K562 (cell line): ENCODE measurements around the gene SLCO2A1. TPM values are rescaled to one million over a fixed set of nuclear protein-coding genes. Genes with fewer than 3 reads are reported as not detected.

Experiments
- ATAC-seq: fragments of 200-7000 bp; cut with Tn5 transposase; 3 replicates; pipeline ENCODE4 v1.9.1; 2020; ENCODE audit warnings: moderate library complexity
- BruUV-seq: library from RNA; stranded (reverse); fragments of 400-500 nt; replicated peaks from 2 replicates; lab custom pipeline; 2021; lab: Mats Ljungman, UMichigan
- CTCF ChIA-PET: fragments of 300-600 bp; formaldehyde crosslinking; extraction: SDS; loops from one replicate; lab custom pipeline; 2021; ENCODE audit warnings: low intra/inter-chr PET ratio; lab: Yijun Ruan, JAX
- POLR2A ChIA-PET: fragments of 300-600, 350-650 bp; sonication (Branson Sonifier 250); formaldehyde crosslinking; extraction: SDS; loops from one replicate; lab custom pipeline; 2021; ENCODE audit warnings: antibody characterized with exemption, inconsistent platforms; lab: Yijun Ruan, JAX
- DNase-seq, 4 experiments: peaks; one replicate each; pipeline versions ENCODE4 v3.0.0 to v3.0.0-alpha.2; 2011 to 2018; ENCODE audit warnings: low spot score in 3 of 4, mixed read lengths in 3 of 4; ENCODE audit errors: extremely low read depth in 1 of 4
- FAIRE-seq: peaks from 2 replicates; lab custom pipeline; 2011; peaks lifted over from hg19 to GRCh38; lab: Jason Lieb, UNC
- H2AFZ ChIP-seq: 2 replicates; pipeline ENCODE4 v1.6.0; 2011; ENCODE audit warnings: low read depth, low read length, control low read depth, inconsistent platforms
- H3K27ac ChIP-seq: fragments of 200-600 bp; 3 replicates; pipeline ENCODE4 v1.8.0; 2011; ENCODE audit warnings: low read depth, mild to moderate bottlenecking, control low read depth, inconsistent platforms, low read length, moderate library complexity, mixed read lengths; ENCODE audit errors: extremely low read depth
- H3K27me3 ChIP-seq, 2 experiments: fragments of 300-600 bp in 1 of 2; 2 replicates in 1 of 2; 3 replicates in 1 of 2; pipeline versions ENCODE4 v1.6.0 to v1.8.0; 2011; ENCODE audit warnings: inconsistent platforms in 2 of 2, low read length in 2 of 2, mild to moderate bottlenecking in 1 of 2, mixed read lengths in 1 of 2, moderate library complexity in 1 of 2; ENCODE audit not compliant: control insufficient read depth in 2 of 2, insufficient read depth in 2 of 2
- H3K36me3 ChIP-seq: fragments of 300-600 bp; 3 replicates; pipeline ENCODE4 v1.8.0; 2011; ENCODE audit warnings: mild to moderate bottlenecking, low read length, inconsistent platforms; ENCODE audit not compliant: control insufficient read depth, insufficient read depth
- H3K4me1 ChIP-seq, 2 experiments: fragments of 200-600 bp in 1 of 2; replicated peaks in 1 of 2; 2 replicates in 1 of 2; 3 replicates in 1 of 2; pipeline versions ENCODE4 v1.5.1 to v1.8.0; 2011; ENCODE audit warnings: inconsistent platforms in 2 of 2, low read length in 2 of 2, mild to moderate bottlenecking in 1 of 2, mixed read lengths in 1 of 2, moderate library complexity in 1 of 2; ENCODE audit not compliant: control insufficient read depth in 2 of 2, insufficient read depth in 2 of 2
- H3K4me2 ChIP-seq: 2 replicates; pipeline ENCODE4 v1.6.1; 2011; ENCODE audit warnings: low read length, control low read depth, inconsistent platforms, mixed read lengths; ENCODE audit not compliant: insufficient read depth
- H3K4me3 ChIP-seq: fragments of 200-600 bp; sonication (generic), shearing (Covaris generic); 2 replicates; pipeline ENCODE4 v1.5.1; 2016; ENCODE audit warnings: control low read depth, inconsistent platforms
- H3K79me2 ChIP-seq: fragments of 200-600 bp; 3 replicates; pipeline ENCODE4 v1.8.0; 2011; ENCODE audit warnings: low read length, inconsistent platforms; ENCODE audit not compliant: control insufficient read depth, insufficient read depth
- H3K9ac ChIP-seq, 2 experiments: 2 replicates each; pipeline versions ENCODE4 v1.6.0 to v1.6.1; 2011; ENCODE audit warnings: low read depth in 2 of 2, low read length in 2 of 2, control low read depth in 1 of 2, inconsistent platforms in 1 of 2, mild to moderate bottlenecking in 1 of 2, mixed read lengths in 1 of 2; ENCODE audit not compliant: insufficient read depth in 1 of 2
- H3K9me1 ChIP-seq: one replicate; pipeline ENCODE4 v1.6.0; 2011; ENCODE audit warnings: inconsistent platforms, mild to moderate bottlenecking, low read length, moderate library complexity; ENCODE audit not compliant: control insufficient read depth, insufficient read depth
- H3K9me3 ChIP-seq: replicated peaks from 2 replicates; pipeline ENCODE4 v1.5.1; 2011; ENCODE audit warnings: low read depth, low read length, inconsistent platforms; ENCODE audit not compliant: control insufficient read depth, insufficient read depth
- H4K20me1 ChIP-seq: replicated peaks from 2 replicates; pipeline ENCODE4 v1.6.1; 2011; ENCODE audit warnings: low read length, inconsistent platforms, mixed read lengths; ENCODE audit not compliant: control insufficient read depth, insufficient read depth
- BHLHE40 ChIP-seq: IDR thresholded peaks from 2 replicates; pipeline ENCODE4 v1.6.1; 2011; ENCODE audit warnings: low read length, improper control_type of control experiment
- POLR2B ChIP-seq: fragments of 450-650 bp; IDR thresholded peaks from 2 replicates; pipeline ENCODE4 v1.6.1; 2018; ENCODE audit warnings: low read depth; ENCODE audit not compliant: partially characterized antibody
- RBM39 ChIP-seq: fragments of 200-400 bp; formaldehyde crosslinking; optimal IDR thresholded peaks from 2 replicates; pipeline ENCODE3; 2018; ENCODE audit warnings: low read depth, low read length
- U2AF1 ChIP-seq: fragments of 200-400 bp; formaldehyde crosslinking; optimal IDR thresholded peaks from 2 replicates; pipeline ENCODE3; 2017; ENCODE audit warnings: mild to moderate bottlenecking, low read depth, low read length, moderate library complexity
- WGBS: fragments of 100-300 bp; shearing (Covaris generic); methylation state at CpG from one replicate; pipeline ENCODE4 v1.1.6; 2016; ENCODE audit warnings: low coverage, mixed read lengths; ENCODE audit not compliant: insufficient coverage; ENCODE audit errors: missing lambda C conversion rate; 5-methylcytosine and 5-hydroxymethylcytosine counted together
- in situ Hi-C: fragments of 300-500 bp; cut with MboI; formaldehyde crosslinking; loops from 4 replicates; pipeline ENCODE4 v1.15.0; 2018; ENCODE audit warnings: inconsistent platforms, mixed read lengths
- intact Hi-C: fragments of 100-400 bp; cut with micrococcal nuclease; formaldehyde crosslinking; loops from 2 replicates; pipeline ENCODE4 v1.14.2; 2022
- polyA plus RNA-seq, 8 experiments: library from polyadenylated mRNA; depleted of rRNA in 4 of 8; stranded (reverse) in 5 of 8; unstranded in 3 of 8; fragments of >200 nt; fragmentation: Nextera tagmentation in 2 of 8; fragmentation: Illumina TruSeq in 1 of 8; extraction: Ambion mirVana in 2 of 8; extraction: Trizol in 1 of 8; gene quantifications; 2 replicates each; pipeline versions ENCODE4 v1.2.1 to v1.2.3, GENCODE V29; 2011 to 2014; ENCODE audit warnings: inconsistent platforms in 1 of 8, missing spikeins in 1 of 8
- total RNA-seq, 7 experiments: library from RNA; depleted of rRNA in 6 of 7; stranded (reverse); fragments of >200 nt in 6 of 7; fragmentation: Illumina TruSeq in 2 of 7; extraction: Trizol in 2 of 7; gene quantifications; 2 replicates each; pipeline versions ENCODE4 v1.2.1 to v1.2.3, GENCODE V29; 2011 to 2021; ENCODE audit warnings: low replicate concordance in 1 of 7
- TF ChIP-seq, protein P1 (sequence below), 2 experiments: IDR thresholded peaks; 2 replicates each; pipeline ENCODE4 v1.6.1; 2012; ENCODE audit warnings: improper control_type of control experiment in 2 of 2, low read depth in 2 of 2, low read length in 2 of 2, borderline replicate concordance in 1 of 2

SLCO2A1 gene
- total and polyA plus RNA-seq, 9 of the 15 experiments (the other 6 are each of a cell fraction or from before 2014, with no cell fraction given) = 0.16 to 1.0 TPM; not detected in 7

DNA sequence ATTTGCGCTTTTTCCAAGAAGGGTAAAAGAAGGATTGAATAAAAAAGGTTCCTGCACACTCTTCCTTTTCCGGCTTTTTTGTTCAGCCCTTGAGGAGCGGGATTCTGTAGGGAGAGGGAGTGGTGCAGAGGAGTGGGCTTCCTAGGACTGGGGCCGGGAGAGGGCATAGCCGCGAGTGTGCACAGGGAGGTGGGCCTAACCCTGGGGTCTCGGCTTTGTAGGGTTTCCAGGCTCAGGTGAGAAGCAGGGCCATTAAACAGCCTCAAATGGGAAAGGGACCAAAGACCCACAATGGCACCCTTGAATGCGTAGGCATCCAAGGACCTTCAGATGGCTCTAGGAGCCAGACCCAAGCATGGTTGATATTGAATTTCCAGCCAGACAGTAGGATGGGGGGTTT, 98.6 kb downstream of the SLCO2A1 start:
- POLR2A ChIA-PET = no interaction called here
- in situ Hi-C loops = no loop called here
- H3K27ac ChIP-seq = no peak overlapping the region
- no peaks in the 10 kb centered on the region for H3K9me1 ChIP-seq
- no peak overlapping the region for H3K4me3 ChIP-seq
- no peaks in the 10 kb centered on the region for H3K36me3 ChIP-seq
- DNase-seq (no peak), ATAC-seq (no peak), FAIRE-seq (no peak)
- H2AFZ ChIP-seq = no peak overlapping the region
- H3K27me3 ChIP-seq = peaks cover 3 to 52% of the 10 kb centered on the region in 2 experiments; a peak in 4 of 5 replicates
- no peaks in the 10 kb centered on the region for H3K9me3 ChIP-seq
- 9% methylated on average over 7 of the region's 8 CpGs for WGBS
- no TSS peak for BruUV-seq
- peaks cover 0 to 16% of the 10 kb centered on the region in 2 experiments; a peak in 3 of 5 replicates for H3K4me1 ChIP-seq
- H4K20me1 ChIP-seq = no peaks in the 10 kb centered on the region; the same call in 1 of the 2 replicates
- no peak overlapping the region for H3K9ac ChIP-seq
- intact Hi-C loops = loop anchor here (5.0 to 10.0 kb wide), 2 partner anchors 374 to 446 kb away; no protein-coding TSS in a partner anchor
- H3K79me2 ChIP-seq = no peaks in the 10 kb centered on the region
- CTCF ChIA-PET = interaction anchor here (1.3 to 3.3 kb wide), 3 partner anchors 107 to 543 kb away, joined by 5 to 13 read pairs (median 5); no protein-coding TSS in a partner anchor
- no peak for TF ChIP-seq U2AF1
- TF ChIP-seq, protein P1, sequence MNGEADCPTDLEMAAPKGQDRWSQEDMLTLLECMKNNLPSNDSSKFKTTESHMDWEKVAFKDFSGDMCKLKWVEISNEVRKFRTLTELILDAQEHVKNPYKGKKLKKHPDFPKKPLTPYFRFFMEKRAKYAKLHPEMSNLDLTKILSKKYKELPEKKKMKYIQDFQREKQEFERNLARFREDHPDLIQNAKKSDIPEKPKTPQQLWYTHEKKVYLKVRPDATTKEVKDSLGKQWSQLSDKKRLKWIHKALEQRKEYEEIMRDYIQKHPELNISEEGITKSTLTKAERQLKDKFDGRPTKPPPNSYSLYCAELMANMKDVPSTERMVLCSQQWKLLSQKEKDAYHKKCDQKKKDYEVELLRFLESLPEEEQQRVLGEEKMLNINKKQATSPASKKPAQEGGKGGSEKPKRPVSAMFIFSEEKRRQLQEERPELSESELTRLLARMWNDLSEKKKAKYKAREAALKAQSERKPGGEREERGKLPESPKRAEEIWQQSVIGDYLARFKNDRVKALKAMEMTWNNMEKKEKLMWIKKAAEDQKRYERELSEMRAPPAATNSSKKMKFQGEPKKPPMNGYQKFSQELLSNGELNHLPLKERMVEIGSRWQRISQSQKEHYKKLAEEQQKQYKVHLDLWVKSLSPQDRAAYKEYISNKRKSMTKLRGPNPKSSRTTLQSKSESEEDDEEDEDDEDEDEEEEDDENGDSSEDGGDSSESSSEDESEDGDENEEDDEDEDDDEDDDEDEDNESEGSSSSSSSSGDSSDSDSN (IDR thresholded peaks at IDR 0.05; ENCODE audit: borderline replicate concordance in 1 of 2, low read depth in 2 of 2, low read length in 2 of 2) = no peak
- no peak for TF ChIP-seq POLR2B
- TF ChIP-seq RBM39 = no peak
- no peak for TF ChIP-seq BHLHE40
- no peak overlapping the region for H3K4me2 ChIP-seq
